HG02798 (cell line): ENCODE results near the gene RPS6KB2.
"Not testable (repeated sequence)": the region's sequence is repeated elsewhere in the genome, so short reads cannot be mapped to it uniquely, and the experiment has no call there.

Experiments
- ATAC-seq: cut with Tn5 transposase; IDR thresholded peaks from one replicate; pipeline ENCODE4 v1.9.1; 2021; ENCODE audit warnings: mild to moderate bottlenecking; ENCODE audit not compliant: unreplicated experiment, poor library complexity

RPS6KB2 gene

GRCh38 chr11:67396587-67397389 is 31.5 kb upstream of the RPS6KB2 start:
- no peak for ATAC-seq

DNA sequence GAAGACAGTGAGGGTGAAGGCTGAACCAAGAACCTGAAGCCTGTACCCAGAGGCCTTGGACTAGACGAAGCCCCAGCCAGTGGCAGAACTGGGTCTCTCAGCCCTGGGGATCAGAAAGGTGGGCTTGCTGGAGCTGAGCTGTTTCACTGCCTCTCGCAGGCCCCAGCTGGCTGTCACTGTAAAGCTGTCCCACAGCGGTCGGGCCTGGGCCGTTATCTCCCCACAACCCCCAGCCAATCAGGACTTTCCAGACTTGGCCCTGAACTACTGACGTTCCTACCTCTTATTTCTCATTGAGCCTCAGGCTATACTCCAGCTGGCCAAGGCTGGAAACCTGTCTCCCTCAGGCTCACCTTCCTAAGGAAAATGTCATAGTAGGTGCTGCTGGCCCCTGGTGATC is 30.8 kb upstream of the RPS6KB2 start:
- ATAC-seq: no peak

DNA sequence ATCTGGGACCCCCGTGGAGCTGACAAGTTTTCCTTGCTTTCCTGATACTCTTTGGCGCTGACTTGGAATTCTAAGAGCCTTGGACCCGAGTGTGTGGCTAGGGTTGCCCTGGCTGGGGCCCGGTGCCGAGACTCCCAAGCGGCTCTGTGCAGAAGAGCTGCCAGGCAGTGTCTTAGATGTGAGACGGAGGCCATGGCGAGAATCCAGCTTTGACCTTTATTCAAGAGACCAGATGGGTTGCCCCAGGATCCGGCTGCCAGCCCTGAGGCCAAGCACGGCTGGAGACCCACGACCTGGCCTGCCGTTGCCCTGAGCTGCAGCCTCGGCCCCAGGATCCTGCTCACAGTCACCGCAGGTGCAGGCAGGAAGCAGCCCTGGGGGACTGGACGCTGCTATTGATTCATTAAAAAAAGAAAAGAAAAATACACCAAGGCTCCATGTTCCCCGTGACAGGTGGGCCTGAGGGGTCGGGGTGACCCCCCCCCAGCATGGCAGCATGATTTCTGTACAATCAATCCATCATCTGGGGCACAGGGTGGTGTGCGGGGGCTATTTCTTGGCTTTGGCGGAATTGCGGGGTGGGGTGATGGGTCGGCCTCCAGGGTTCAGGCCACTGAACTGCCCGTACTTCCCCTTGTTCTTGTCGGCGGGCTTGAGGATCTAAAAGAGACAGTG is 30.2 kb upstream of the RPS6KB2 start:
- no peak for ATAC-seq

- no peak for ATAC-seq
Measured at GRCh38 chr11:67398661-67399563, 29.4 kb upstream of the RPS6KB2 start.

- ATAC-seq: no peak
Measured at GRCh38 chr11:67400251-67400941, 27.9 kb upstream of the RPS6KB2 start.

GRCh38 chr11:67400942-67401494 is 27.3 kb upstream of the RPS6KB2 start:
- peak; percentile 18 for ATAC-seq

DNA sequence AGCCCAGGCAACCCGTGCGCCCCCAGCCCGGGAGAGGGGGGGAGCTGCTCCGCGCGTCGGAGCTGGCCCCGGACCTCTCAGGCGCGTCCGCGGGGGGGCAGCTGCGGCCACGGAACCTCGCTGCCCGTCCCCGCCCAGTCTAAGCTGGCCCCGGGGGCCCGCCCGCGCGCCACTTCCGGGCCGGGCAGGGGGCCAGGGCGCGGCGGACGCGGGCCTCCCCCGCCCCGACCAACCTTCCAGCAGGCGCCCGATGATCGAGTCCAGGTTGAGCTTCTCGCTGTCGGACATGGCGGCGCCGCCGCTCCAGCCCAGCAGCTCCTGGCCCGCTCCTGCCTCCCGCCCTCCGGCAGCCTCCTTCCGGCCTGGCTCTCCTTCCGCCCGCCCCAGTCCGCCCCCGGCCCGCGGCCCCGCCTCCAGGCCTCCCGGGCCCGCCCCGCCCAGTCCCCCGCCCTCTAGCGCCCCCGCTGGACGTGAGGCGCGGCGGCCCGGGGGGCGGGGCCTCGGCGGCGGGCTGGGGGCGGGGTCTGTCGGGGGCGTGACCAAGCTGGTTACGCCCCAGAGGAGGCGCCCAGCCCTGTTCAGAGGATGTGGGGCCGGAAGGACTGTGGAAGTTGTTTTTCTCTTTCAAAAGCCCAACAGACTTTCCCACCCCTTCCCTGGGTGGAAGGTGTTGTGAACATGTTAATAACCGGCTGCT is 26.7 kb upstream of the RPS6KB2 start, which contains the start of gene PPP1CA:
TSS of gene PPP1CA (minus strand) at position 364 of the 697 bp plus-strand sequence. CDS start at position 288, 76 bp downstream.
- peak; percentile 79 for ATAC-seq

DNA sequence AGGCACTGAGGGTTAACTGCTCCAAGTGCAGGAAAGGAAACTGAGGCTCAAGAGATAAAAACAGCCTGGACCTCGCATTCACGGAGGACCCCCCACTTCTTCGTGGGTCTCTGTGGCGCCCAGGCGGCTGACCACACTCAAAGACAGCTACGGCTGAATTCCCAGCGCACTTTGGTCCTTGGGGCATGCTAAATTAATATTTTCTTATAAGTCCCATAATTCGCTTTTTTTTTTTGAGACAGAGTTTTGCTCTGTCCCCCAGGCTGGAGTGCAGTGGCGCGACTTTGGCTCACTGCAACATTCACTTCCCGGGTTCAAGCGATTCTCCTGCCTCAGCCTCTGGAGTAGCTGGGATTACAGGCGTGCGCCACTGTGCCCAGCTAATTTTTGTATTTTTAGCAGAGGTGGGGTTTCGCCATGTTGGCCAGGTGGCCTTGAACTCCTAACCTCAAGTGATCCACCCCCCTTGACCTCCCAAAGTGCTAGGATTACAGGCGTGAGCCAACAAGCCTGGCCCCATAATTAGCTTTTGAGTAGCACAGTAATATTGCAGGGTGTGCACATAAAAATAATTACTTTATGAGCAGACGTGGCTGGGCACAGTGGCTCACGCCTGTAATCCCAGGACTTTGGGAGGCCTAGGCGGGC is 26.0 kb upstream of the RPS6KB2 start:
- not testable (repeated sequence) for ATAC-seq

GRCh38 chr11:67403085-67403484 is 25.2 kb upstream of the RPS6KB2 start:
- ATAC-seq: not testable (repeated sequence)

GRCh38 chr11:67404515-67405195 is 23.6 kb upstream of the RPS6KB2 start:
- ATAC-seq: no peak

DNA sequence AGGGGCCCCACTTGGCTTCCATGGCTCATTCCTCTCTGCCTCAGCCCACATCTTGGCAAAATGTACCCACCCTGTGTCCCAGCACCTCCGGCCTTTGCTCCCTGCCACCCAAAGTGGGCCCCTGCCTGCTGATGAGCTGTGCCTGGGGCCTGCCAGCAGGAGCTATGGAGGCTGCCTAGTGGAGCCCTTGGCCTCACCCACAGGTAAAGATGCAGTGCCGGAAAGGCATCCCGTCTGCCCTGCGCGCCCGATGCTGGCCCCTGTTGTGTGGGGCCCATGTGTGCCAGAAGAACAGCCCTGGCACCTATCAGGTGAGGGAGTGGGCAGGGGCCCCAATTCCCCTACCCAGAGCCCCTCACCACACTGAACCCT is 23.1 kb upstream of the RPS6KB2 start:
- no peak for ATAC-seq

DNA sequence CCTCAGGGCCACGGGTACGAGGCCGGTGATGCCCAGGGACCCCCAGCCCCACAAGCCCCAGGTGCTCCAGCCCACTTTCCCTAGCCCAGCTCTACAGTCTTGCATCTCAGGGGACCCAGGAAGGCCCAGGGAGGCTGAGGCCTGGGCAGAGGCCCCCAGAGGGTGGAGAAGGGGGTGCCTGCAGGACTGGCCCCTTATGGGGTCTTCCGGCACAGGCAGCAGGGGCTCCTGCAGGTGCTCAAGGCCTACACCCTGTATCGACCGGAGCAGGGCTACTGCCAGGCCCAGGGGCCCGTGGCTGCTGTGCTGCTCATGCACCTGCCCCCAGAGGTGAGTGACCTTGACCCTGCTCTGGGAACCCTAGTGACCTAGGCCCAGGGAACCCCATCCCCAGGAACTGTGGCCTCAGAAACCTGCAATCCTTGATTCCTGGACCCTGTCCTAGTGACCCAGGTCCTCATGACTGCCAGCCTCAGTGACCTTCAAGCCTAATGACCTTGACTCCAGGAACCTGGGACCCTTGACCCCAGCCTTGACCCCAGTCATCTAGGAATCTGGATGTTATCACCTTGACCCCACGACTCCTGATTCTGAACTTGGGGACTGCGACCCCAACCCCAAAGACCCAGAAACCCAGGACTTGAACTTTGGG is 22.5 kb upstream of the RPS6KB2 start:
- ATAC-seq: no peak

GRCh38 chr11:67406420-67406968 is 21.8 kb upstream of the RPS6KB2 start:
- no peak for ATAC-seq

GRCh38 chr11:67406969-67407687 is 21.2 kb upstream of the RPS6KB2 start:
- no peak for ATAC-seq

DNA sequence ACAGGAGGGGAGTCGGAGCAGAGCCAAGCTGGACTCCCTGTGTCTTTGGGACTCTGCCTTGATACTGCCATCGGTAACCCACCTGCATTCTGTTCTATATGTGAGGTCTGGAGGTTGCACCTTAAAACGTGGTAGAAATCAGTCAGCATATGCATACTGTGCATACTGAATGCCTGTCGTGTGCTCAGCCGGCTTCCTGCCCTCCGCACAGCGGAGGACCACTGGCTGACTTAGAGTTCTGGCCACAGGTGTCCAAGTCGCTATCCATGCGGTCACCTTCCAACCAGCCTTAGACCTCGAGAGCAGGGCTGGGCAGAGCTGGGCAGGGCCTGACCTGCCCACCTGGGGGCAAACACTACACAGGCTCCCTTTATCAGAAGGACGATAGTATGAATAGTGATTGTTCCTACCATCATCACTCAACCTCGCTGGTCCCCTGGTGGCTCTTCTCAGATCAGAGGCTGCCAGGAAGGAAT is 20.6 kb upstream of the RPS6KB2 start:
- ATAC-seq: no peak

DNA sequence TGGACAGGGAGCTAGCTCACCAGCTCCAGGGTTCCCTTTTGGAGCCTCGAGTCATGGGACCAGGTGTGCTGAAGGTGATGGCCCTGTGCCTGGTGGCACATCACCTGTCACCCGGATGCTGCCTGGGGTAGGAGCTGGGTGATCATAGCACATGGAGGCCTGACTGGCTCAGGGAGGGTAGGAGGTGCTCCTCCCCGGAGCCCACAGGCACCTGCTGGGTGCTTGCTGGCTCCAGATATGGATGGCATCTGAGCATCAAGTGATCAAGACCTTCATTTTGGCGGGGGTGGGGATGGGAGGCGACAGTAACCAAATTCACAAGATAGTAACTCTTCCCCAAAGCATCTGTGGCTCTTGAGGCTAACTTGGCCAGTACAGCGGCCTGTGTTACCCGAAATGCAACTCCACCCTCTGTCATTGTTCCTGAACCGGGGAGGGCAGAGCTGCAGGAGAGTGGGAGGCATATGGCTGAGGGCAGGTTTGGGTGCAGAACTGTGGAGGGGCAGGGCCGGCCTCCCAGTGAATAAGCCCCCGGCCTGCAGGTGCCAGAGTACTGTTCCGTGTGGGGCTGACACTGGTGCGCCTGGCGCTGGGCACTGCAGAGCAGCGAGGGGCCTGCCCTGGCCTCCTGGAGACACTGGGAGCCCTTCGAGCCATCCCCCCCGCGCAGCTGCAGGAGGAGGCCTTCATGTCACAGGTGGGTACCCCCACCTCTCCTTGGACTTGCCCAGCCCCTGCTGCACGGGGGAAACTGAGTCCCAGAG is 19.7 kb upstream of the RPS6KB2 start:
- ATAC-seq: no peak
